GM13976 (cell line): Measurements from ENCODE around the gene SLC25A48.
A peak's percentile ranks its signal among the peaks of the same experiment; 100 is the strongest.

Experiments used
- DNase-seq: peaks from one replicate; pipeline ENCODE4 v3.0.0; 2012; ENCODE audit warnings: low spot score
- CTCF ChIP-seq: IDR thresholded peaks from 2 replicates; pipeline ENCODE4 v1.5.1; 2012; ENCODE audit warnings: borderline replicate concordance, mild to moderate bottlenecking; ENCODE audit not compliant: insufficient read depth; ENCODE audit errors: extremely low read depth, missing control alignments, control extremely low read depth
- in situ Hi-C: fragments of 300-500 bp; cut with MboI; formaldehyde crosslinking; loops from one replicate; pipeline ENCODE4 v1.12.0; 2022; ENCODE audit warnings: low sequenced_read_pairs, mixed read lengths, inconsistent platforms; ENCODE audit not compliant: unreplicated experiment

Gene SLC25A48

GRCh38 chr5:135834639-135835529 is at the start of gene SLC25A48:
SLC25A48 (plus strand) TSS chr5:135834663; CDS start chr5:135834848, 185 bp downstream.
- in situ Hi-C loops, result loop anchor here (10.0 to 25.0 kb wide), 2 partner anchors 270 to 373 kb away; partner anchors contain the start of gene TIFAB
- DNase-seq, result peak; percentile 73
- peak; percentile 31 for TF ChIP-seq CTCF

- no peak for TF ChIP-seq CTCF
- DNase-seq, result no peak
- in situ Hi-C loops, result no loop called here
These were observed 33.8 kb upstream of the SLC25A48 start for GRCh38 chr5:135800656-135801055.

GRCh38 chr5:135810188-135810943 is 24.1 kb upstream of the SLC25A48 start:
- TF ChIP-seq CTCF, result no peak
- in situ Hi-C loops, result no loop called here
- DNase-seq, result no peak

- TF ChIP-seq CTCF, result no peak
- in situ Hi-C loops, result no loop called here
- DNase-seq, result no peak
These were observed 23.5 kb upstream of the SLC25A48 start for GRCh38 chr5:135811007-135811406.

GRCh38 chr5:135813758-135814157 is 20.7 kb upstream of the SLC25A48 start:
- TF ChIP-seq CTCF, result no peak
- in situ Hi-C loops, result no loop called here
- no peak for DNase-seq

GRCh38 chr5:135814316-135814715 is 20.1 kb upstream of the SLC25A48 start:
- DNase-seq, result no peak
- in situ Hi-C loops, result no loop called here
- no peak for TF ChIP-seq CTCF
